A673 (cell line): ENCODE data around the gene ZMYND8. TPM values are rescaled to one million over a fixed set of nuclear protein-coding genes. Genes with fewer than 3 reads are reported as not detected.

Source experiments
- BruUV-seq: library from RNA; stranded (reverse); fragments of 400-500 nt; replicated peaks from 2 replicates; lab custom pipeline; 2021; lab: Mats Ljungman, UMichigan
- CTCF ChIA-PET: fragments of 300-600 bp; sonication (Branson Sonifier 250); formaldehyde crosslinking; loops from one replicate; lab custom pipeline; 2022; ENCODE audit warnings: antibody characterized with exemption; lab: Charles Lee
- POLR2A ChIA-PET: fragments of 300-600 bp; sonication (Branson Sonifier 250); formaldehyde crosslinking; loops from one replicate; lab custom pipeline; 2022; ENCODE audit warnings: antibody characterized with exemption; ENCODE audit not compliant: low non-redundant PET; lab: Charles Lee
- DNase-seq: peaks from one replicate; pipeline ENCODE4 v3.0.0-alpha.2; 2015; ENCODE audit warnings: low spot score
- H3K27ac ChIP-seq: fragments of 200-600 bp; sonication (generic); 2 replicates; pipeline ENCODE4 v1.5.1; 2016; ENCODE audit warnings: mixed run types, low read depth, mild to moderate bottlenecking, mixed read lengths, antibody characterized with exemption, low read length; ENCODE audit not compliant: poor library complexity, severe bottlenecking
- H3K27me3 ChIP-seq: fragments of 200-600 bp; sonication (generic); replicated peaks from 2 replicates; pipeline ENCODE4 v1.6.1; 2017; ENCODE audit warnings: mixed run types, low read depth, mild to moderate bottlenecking, mixed read lengths, antibody characterized with exemption, low read length; ENCODE audit not compliant: insufficient read depth, poor library complexity
- H3K36me3 ChIP-seq: fragments of 200-600 bp; sonication (generic); 2 replicates; pipeline ENCODE4 v1.6.1; 2016; ENCODE audit warnings: mixed run types, mild to moderate bottlenecking, mixed read lengths, antibody characterized with exemption, low read length; ENCODE audit not compliant: insufficient read depth, poor library complexity, severe bottlenecking
- H3K4me1 ChIP-seq: fragments of 200-600 bp; sonication (generic); 2 replicates; pipeline ENCODE4 v1.6.1; 2017; ENCODE audit warnings: mixed run types, mild to moderate bottlenecking, mixed read lengths, antibody characterized with exemption, low read length; ENCODE audit not compliant: insufficient read depth, poor library complexity, severe bottlenecking
- H3K4me3 ChIP-seq: fragments of 200-600 bp; sonication (generic); 2 replicates; pipeline ENCODE4 v1.5.1; 2016; ENCODE audit warnings: low read depth, mixed run types, mild to moderate bottlenecking, mixed read lengths, low read length; ENCODE audit not compliant: poor library complexity, severe bottlenecking
- H3K9me3 ChIP-seq: fragments of 200-600 bp; sonication (generic); 2 replicates; pipeline ENCODE4 v1.6.1; 2016; ENCODE audit warnings: mixed run types, low read depth, mild to moderate bottlenecking, mixed read lengths, antibody characterized with exemption, low read length; ENCODE audit not compliant: poor library complexity, severe bottlenecking
- CTCF ChIP-seq: fragments of 300-800, 200-600 bp; sonication (generic); conservative IDR thresholded peaks from 2 replicates; pipeline ENCODE4 v1.5.1; 2017; ENCODE audit warnings: low read depth, mild to moderate bottlenecking, antibody characterized with exemption, low read length, moderate library complexity, mixed read lengths
- EZH2 ChIP-seq: fragments of 200-600 bp; sonication (generic); IDR thresholded peaks from 2 replicates; pipeline ENCODE4 v1.6.1; 2017; ENCODE audit warnings: borderline replicate concordance, low read depth, mild to moderate bottlenecking, mixed read lengths, antibody characterized with exemption, low read length; ENCODE audit not compliant: poor library complexity, severe bottlenecking
- intact Hi-C: fragments of 100-400 bp; cut with micrococcal nuclease; formaldehyde crosslinking; loops from one replicate; pipeline ENCODE4 v1.10.0; 2022; ENCODE audit not compliant: unreplicated experiment
- total RNA-seq: library from RNA; stranded (reverse); gene quantifications from 2 replicates; pipeline ENCODE4 v1.2.3, GENCODE V29; 2021

ZMYND8 gene
- total RNA-seq, 1 experiment from 2014 or later, result 31.3 TPM

GRCh38 chr20:47317127-47317895, 39.2 kb downstream of the ZMYND8 start:
- no peaks in the 10 kb centered on the region for H3K9me3 ChIP-seq
- ChIA-PET POLR2A (no interaction called here), CTCF (no interaction called here)
- peak; percentile 90 for DNase-seq
- TF ChIP-seq EZH2, result no peak
- no peak for TF ChIP-seq CTCF
- H3K36me3 ChIP-seq, result no peaks in the 10 kb centered on the region
- no peak overlapping the region for H3K4me3 ChIP-seq
- peak overlapping the region; percentile 87 for H3K27ac ChIP-seq
- peaks cover 54% of the 10 kb centered on the region for H3K4me1 ChIP-seq
- intact Hi-C loops, result loop anchor here (5.0 kb wide), 1 partner anchor 40 kb away; the partner anchor contains the start of gene ZMYND8
- no peaks in the 10 kb centered on the region for H3K27me3 ChIP-seq
- no TSS peak for BruUV-seq

- intact Hi-C loops, result loop anchor here (5.0 kb wide), 1 partner anchor 41 kb away; the partner anchor contains the start of gene ZMYND8
- H3K27me3 ChIP-seq, result no peaks in the 10 kb centered on the region
- BruUV-seq, result TSS peak; percentile 14
- H3K27ac ChIP-seq, result peak overlapping the region; percentile 87
- ChIA-PET POLR2A (interaction anchor here (0.6 kb wide), 2 partner anchors 10 to 68 kb away, joined by 3 to 11 read pairs; no protein-coding TSS in a partner anchor), CTCF (interaction anchor here (0.6 kb wide), 1 partner anchor 142 kb away, joined by 3 read pairs; no protein-coding TSS in a partner anchor)
- no peak for DNase-seq
- no peaks in the 10 kb centered on the region for H3K9me3 ChIP-seq
- no peak overlapping the region for H3K4me3 ChIP-seq
- peaks cover 54% of the 10 kb centered on the region for H3K4me1 ChIP-seq
- no peaks in the 10 kb centered on the region for H3K36me3 ChIP-seq
- TF ChIP-seq EZH2, result no peak
- TF ChIP-seq CTCF, result no peak
These were observed 39.7 kb downstream of the ZMYND8 start for GRCh38 chr20:47316776-47317126.

- intact Hi-C loops, result loop anchor here (5.0 kb wide), 1 partner anchor 42 kb away; the partner anchor contains the start of gene ZMYND8
- DNase-seq, result peak; percentile 75
- TF ChIP-seq EZH2 (no peak), CTCF (no peak)
- Histone ChIP-seq H3K4me1 (peaks cover 54% of the 10 kb centered on the region), H3K27ac (peak overlapping the region; percentile 51), H3K9me3 (no peaks in the 10 kb centered on the region), H3K4me3 (no peak overlapping the region), H3K27me3 (no peaks in the 10 kb centered on the region), H3K36me3 (no peaks in the 10 kb centered on the region)
- BruUV-seq, result no TSS peak
- ChIA-PET POLR2A (no interaction called here), CTCF (interaction anchor here (1.0 kb wide), 1 partner anchor 69 kb away, joined by 5 read pairs; no protein-coding TSS in a partner anchor)
These were observed 41.0 kb downstream of the ZMYND8 start for GRCh38 chr20:47315339-47316056.
